Activated effector memory CD4-positive, alpha-beta T cell treated with Interleukin-2 at 50 U/mL for 16 hours (primary cell): Measurements from ENCODE around the gene PIGK.
"Not testable (repeated sequence)": the region's sequence is repeated elsewhere in the genome, so short reads cannot be mapped to it uniquely, and the experiment has no call there.

ENCODE experiments used
- DNase-seq: peaks from one replicate; pipeline ENCODE4 v3.0.0-alpha.2; 2020

The PIGK gene

GRCh38 chr1:77188770-77189169, 30.5 kb downstream of the PIGK start:
- DNase-seq: no peak

- DNase-seq: not testable (repeated sequence)
Observed at GRCh38 chr1:77186907-77187306, 32.3 kb downstream of the PIGK start.

GRCh38 chr1:77182083-77182482, 37.1 kb downstream of the PIGK start:
- DNase-seq: no peak

- DNase-seq: no peak
Observed at GRCh38 chr1:77179632-77180031, 39.6 kb downstream of the PIGK start.

- no peak for DNase-seq
Observed at GRCh38 chr1:77175230-77175844, 43.9 kb downstream of the PIGK start.

GRCh38 chr1:77170687-77171086, 48.5 kb downstream of the PIGK start:
- no peak for DNase-seq

GRCh38 chr1:77168358-77168757, 50.9 kb downstream of the PIGK start:
- no peak for DNase-seq

GRCh38 chr1:77164434-77164944, 54.7 kb downstream of the PIGK start:
- no peak for DNase-seq

GRCh38 chr1:77159706-77160105, 59.5 kb downstream of the PIGK start:
- DNase-seq: not testable (repeated sequence)

GRCh38 chr1:77156214-77156613, 63.0 kb downstream of the PIGK start:
- DNase-seq: no peak

GRCh38 chr1:77146270-77146669, 73.0 kb downstream of the PIGK start:
- DNase-seq: no peak

GRCh38 chr1:77143529-77144121, 75.6 kb downstream of the PIGK start:
- no peak for DNase-seq

- no peak for DNase-seq
Observed at GRCh38 chr1:77139389-77139788, 79.8 kb downstream of the PIGK start.

- no peak for DNase-seq
Observed at GRCh38 chr1:77134359-77134758, 84.9 kb downstream of the PIGK start.

GRCh38 chr1:77133731-77134358, 85.4 kb downstream of the PIGK start:
- no peak for DNase-seq

GRCh38 chr1:77126307-77126706, 92.9 kb downstream of the PIGK start:
- no peak for DNase-seq

- DNase-seq: no peak
Observed at GRCh38 chr1:77121503-77121902, 97.7 kb downstream of the PIGK start.

GRCh38 chr1:77120950-77121349, 98.3 kb downstream of the PIGK start:
- DNase-seq: no peak

- DNase-seq: no peak
Observed at GRCh38 chr1:77118712-77119111, 100.5 kb downstream of the PIGK start.

- no peak for DNase-seq
Observed at GRCh38 chr1:77104672-77105071, 114.6 kb downstream of the PIGK start.

GRCh38 chr1:77103486-77103885, 115.7 kb downstream of the PIGK start:
- DNase-seq: no peak

GRCh38 chr1:77100875-77101274, 118.4 kb downstream of the PIGK start:
- no peak for DNase-seq

- DNase-seq: no peak
Observed at GRCh38 chr1:77096496-77097255, 122.6 kb downstream of the PIGK start.

GRCh38 chr1:77095236-77095635, 124.0 kb downstream of the PIGK start:
- no peak for DNase-seq
